Stimulated activated CD8-positive, alpha-beta memory T cell treated with anti-CD3 and anti-CD28 coated beads, Interleukin-15, amount 100 ng/mL, for 48 hours (primary cell): ENCODE measurements around the gene CALML3.

ENCODE experiments used
- DNase-seq, 2 donors: peaks; one replicate each; pipeline ENCODE4 v3.0.0-alpha.2; 2020; ENCODE audit warnings: low read depth in 2 of 2

The CALML3 gene

GRCh38 chr10:5525561-5526341 is 990 bp downstream of the CALML3 start:
- no peak for DNase-seq

- DNase-seq: no peak
These were observed 2.0 kb downstream of the CALML3 start for GRCh38 chr10:5526691-5527331.

GRCh38 chr10:5527332-5528200 is 2.8 kb downstream of the CALML3 start:
- DNase-seq: no peak

- no peak for DNase-seq
These were observed 4.4 kb downstream of the CALML3 start for GRCh38 chr10:5528989-5529701.

- no peak for DNase-seq
These were observed 5.1 kb downstream of the CALML3 start for GRCh38 chr10:5529702-5530411.

- no peak for DNase-seq
These were observed 5.6 kb downstream of the CALML3 start for GRCh38 chr10:5530412-5530806.

- no peak for DNase-seq
These were observed 6.2 kb downstream of the CALML3 start for GRCh38 chr10:5530846-5531557.

GRCh38 chr10:5531558-5532306 is 7.0 kb downstream of the CALML3 start:
- DNase-seq: no peak

GRCh38 chr10:5532307-5532605 is 7.5 kb downstream of the CALML3 start:
- DNase-seq: no peak

GRCh38 chr10:5532618-5533097 is 7.9 kb downstream of the CALML3 start:
- DNase-seq: no peak

- DNase-seq: no peak
These were observed 8.5 kb downstream of the CALML3 start for GRCh38 chr10:5533098-5533731.

GRCh38 chr10:5534051-5534821 is 9.5 kb downstream of the CALML3 start:
- no peak for DNase-seq

- DNase-seq: no peak
These were observed 10.4 kb downstream of the CALML3 start for GRCh38 chr10:5534880-5535856.

- no peak for DNase-seq
These were observed 11.8 kb downstream of the CALML3 start for GRCh38 chr10:5536486-5537081.

- no peak for DNase-seq
These were observed 12.9 kb downstream of the CALML3 start for GRCh38 chr10:5537684-5538083.

GRCh38 chr10:5538446-5538845 is 13.7 kb downstream of the CALML3 start:
- no peak for DNase-seq
